Tibial nerve (tissue), 3 donors: ENCODE data around the gene AGAP9.
A peak's percentile ranks its signal among the peaks of the same experiment; 100 is the strongest.
"Not testable (repeated sequence)": the region's sequence is repeated elsewhere in the genome, so short reads cannot be mapped to it uniquely, and the experiment has no call there.

ENCODE experiments used
- POLR2A ChIP-seq, 2 donors: fragments of 450-650 bp; IDR thresholded peaks; one replicate each; pipeline ENCODE4 v1.6.1; 2017; ENCODE audit warnings: antibody characterized with exemption in 2 of 2, mild to moderate bottlenecking in 2 of 2, moderate library complexity in 2 of 2
- TF ChIP-seq, protein P1 (sequence below), 5 experiments: fragments of 200-600 bp in 3 of 5; fragments of 450-650 bp in 2 of 5; sonication (generic) in 3 of 5; IDR thresholded peaks; one replicate each; pipeline ENCODE4 v1.5.1; 2016 to 2019; ENCODE audit warnings: antibody characterized with exemption in 5 of 5, mild to moderate bottlenecking in 3 of 5, moderate library complexity in 2 of 5

DNA sequence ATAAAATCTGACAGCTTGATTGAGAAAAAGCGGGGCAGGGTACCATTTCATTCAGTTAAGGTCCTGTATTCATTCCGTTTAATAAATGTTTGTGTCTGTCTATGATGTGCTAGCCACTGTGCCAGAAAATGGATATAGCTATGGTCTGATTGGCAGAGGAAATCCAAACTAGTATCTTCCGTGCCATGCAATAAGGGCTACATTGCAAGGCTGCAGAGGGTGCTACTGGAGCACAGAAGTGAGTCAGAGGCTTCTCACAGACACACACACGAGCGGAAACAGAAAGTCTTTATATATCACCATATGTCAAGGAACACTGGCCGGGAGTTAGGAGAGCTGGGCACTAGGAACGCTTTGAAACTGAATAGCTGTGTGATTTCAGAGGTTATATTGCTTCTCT, 29.3 kb upstream of the AGAP9 start:
- TF ChIP-seq, protein P1, sequence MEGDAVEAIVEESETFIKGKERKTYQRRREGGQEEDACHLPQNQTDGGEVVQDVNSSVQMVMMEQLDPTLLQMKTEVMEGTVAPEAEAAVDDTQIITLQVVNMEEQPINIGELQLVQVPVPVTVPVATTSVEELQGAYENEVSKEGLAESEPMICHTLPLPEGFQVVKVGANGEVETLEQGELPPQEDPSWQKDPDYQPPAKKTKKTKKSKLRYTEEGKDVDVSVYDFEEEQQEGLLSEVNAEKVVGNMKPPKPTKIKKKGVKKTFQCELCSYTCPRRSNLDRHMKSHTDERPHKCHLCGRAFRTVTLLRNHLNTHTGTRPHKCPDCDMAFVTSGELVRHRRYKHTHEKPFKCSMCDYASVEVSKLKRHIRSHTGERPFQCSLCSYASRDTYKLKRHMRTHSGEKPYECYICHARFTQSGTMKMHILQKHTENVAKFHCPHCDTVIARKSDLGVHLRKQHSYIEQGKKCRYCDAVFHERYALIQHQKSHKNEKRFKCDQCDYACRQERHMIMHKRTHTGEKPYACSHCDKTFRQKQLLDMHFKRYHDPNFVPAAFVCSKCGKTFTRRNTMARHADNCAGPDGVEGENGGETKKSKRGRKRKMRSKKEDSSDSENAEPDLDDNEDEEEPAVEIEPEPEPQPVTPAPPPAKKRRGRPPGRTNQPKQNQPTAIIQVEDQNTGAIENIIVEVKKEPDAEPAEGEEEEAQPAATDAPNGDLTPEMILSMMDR (IDR thresholded peaks at IDR 0.05): peak in 1 of 5 experiments; percentile 14
- TF ChIP-seq POLR2A (IDR thresholded peaks at IDR 0.05): not testable (repeated sequence)
